Small intestine (tissue), 7 donors: Measurements from ENCODE around the gene FKBP5. TPM values are rescaled to one million over a fixed set of nuclear protein-coding genes. Genes with fewer than 3 reads are reported as not detected.

Experiments
- DNase-seq, 2 donors: peaks; one replicate each; pipeline versions ENCODE4 v3.0.0 to v3.0.0-alpha.2; 2013
- FAIRE-seq: peaks from 2 replicates; lab custom pipeline; 2012; peaks lifted over from hg19 to GRCh38; lab: Jason Lieb, UNC
- H3K27ac ChIP-seq, 3 donors: one replicate each; pipeline ENCODE4 v1.5.1; 2013; ENCODE audit warnings: low read length in 2 of 3, mild to moderate bottlenecking in 2 of 3, control low read depth in 1 of 3, inconsistent platforms in 1 of 3, low read depth in 1 of 3, moderate library complexity in 1 of 3
- H3K27me3 ChIP-seq, 3 donors: one replicate each; pipeline ENCODE4 v1.6.1; 2013; ENCODE audit warnings: low read length in 3 of 3, inconsistent platforms in 1 of 3; ENCODE audit not compliant: control insufficient read depth in 3 of 3, insufficient read depth in 3 of 3
- H3K36me3 ChIP-seq, 3 donors: one replicate each; pipeline ENCODE4 v1.6.1; 2013; ENCODE audit warnings: low read length in 3 of 3, inconsistent platforms in 1 of 3, low read depth in 1 of 3, mild to moderate bottlenecking in 1 of 3, moderate library complexity in 1 of 3; ENCODE audit not compliant: control insufficient read depth in 3 of 3, insufficient read depth in 2 of 3
- H3K4me1 ChIP-seq, 3 donors: one replicate each; pipeline ENCODE4 v1.6.1; 2013; ENCODE audit warnings: low read length in 2 of 3, inconsistent platforms in 1 of 3, low read depth in 1 of 3, mild to moderate bottlenecking in 1 of 3, moderate library complexity in 1 of 3; ENCODE audit not compliant: control insufficient read depth in 3 of 3, insufficient read depth in 2 of 3
- H3K4me3 ChIP-seq, 3 donors: one replicate each; pipeline ENCODE4 v1.5.1; 2013; ENCODE audit warnings: low read length in 3 of 3, control low read depth in 1 of 3, inconsistent platforms in 1 of 3, low read depth in 1 of 3, mild to moderate bottlenecking in 1 of 3, moderate library complexity in 1 of 3
- H3K9me3 ChIP-seq, 2 donors: one replicate each; pipeline ENCODE4 v1.6.1; 2013; ENCODE audit warnings: low read depth in 1 of 2, low read length in 1 of 2; ENCODE audit not compliant: control insufficient read depth in 2 of 2, insufficient read depth in 1 of 2
- WGBS, 3 donors: extraction: QIAGEN DNeasy Blood & Tissue Kit; methylation state at CpG; one replicate each; pipeline ENCODE4 v1.1.7; 2013; 5-methylcytosine and 5-hydroxymethylcytosine counted together
- polyA plus RNA-seq, 4 donors: library from polyadenylated mRNA; stranded (reverse) in 3 of 4; unstranded in 1 of 4; fragments of 200-250 nt in 3 of 4; fragments of 120-200 nt in 1 of 4; gene quantifications; one replicate each; pipeline versions ENCODE4 v1.2.1 to v1.2.3, GENCODE V29; 2013
- donor health status: healthy with polysubstance abuse.
- donor health status: control.
- donor health status: control.
- donor health status: Bipolar disorder and iron deficiency.
- donor health status: healthy.

FKBP5 gene
- polyA plus RNA-seq, 4 donors: 8.7 to 150 (median 88.9) TPM

- Histone ChIP-seq H3K9me3 (no peaks in the 10 kb centered on the region), H3K4me1 (peaks cover 0 to 7% (median 0%) of the 10 kb centered on the region in 3 donors), H3K27me3 (no peaks in the 10 kb centered on the region), H3K27ac (no peak overlapping the region), H3K4me3 (no peak overlapping the region), H3K36me3 (peaks cover 3 to 43% (median 11%) of the 10 kb centered on the region in 3 donors)
- DNase-seq (no peak), FAIRE-seq (no peak)
- 86 to 91% (median 88%) methylated on average over 6 of the region's 6 CpGs for WGBS, 3 donors
Measured at GRCh38 chr6:35594503-35595186, 94.1 kb downstream of the FKBP5 start.

GRCh38 chr6:35592178-35592577 lies 96.5 kb downstream of the FKBP5 start:
- Histone ChIP-seq H3K27ac (no peak overlapping the region), H3K27me3 (no peaks in the 10 kb centered on the region), H3K9me3 (no peaks in the 10 kb centered on the region), H3K4me1 (peaks cover 0 to 7% (median 0%) of the 10 kb centered on the region in 3 donors), H3K4me3 (no peak overlapping the region), H3K36me3 (peaks cover 7 to 53% (median 11%) of the 10 kb centered on the region in 3 donors)
- FAIRE-seq: no peak
- 84 to 96% (median 92%) methylated on average over 3 of the region's 3 CpGs for WGBS, 3 donors
- no peak for DNase-seq

DNA sequence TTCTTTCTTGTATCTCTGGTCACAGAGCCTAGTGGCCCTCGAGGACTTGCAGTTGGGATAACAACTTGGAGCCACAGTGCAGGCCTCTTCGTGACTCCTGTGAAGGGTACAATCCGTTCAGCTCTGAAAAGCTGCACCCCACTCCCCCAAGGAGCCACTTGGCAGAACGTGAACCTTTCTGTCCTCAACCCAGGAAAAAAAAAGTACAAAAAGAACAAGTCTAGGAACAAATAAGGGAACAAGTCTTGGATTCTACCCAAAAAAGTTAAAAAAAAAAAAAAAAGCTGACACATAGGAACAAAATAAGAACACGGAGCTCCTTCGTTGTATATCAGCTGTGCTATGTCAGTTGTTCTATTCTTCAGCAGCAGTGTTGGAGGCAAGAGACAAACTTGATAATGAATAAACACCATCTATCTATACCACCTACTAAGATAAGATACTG lies 98.1 kb downstream of the FKBP5 start:
- WGBS, 3 donors: 61 to 89% (median 88%) methylated on average over 6 of the region's 6 CpGs
- H3K9me3 ChIP-seq: no peaks in the 10 kb centered on the region
- peaks cover 7 to 45% (median 11%) of the 10 kb centered on the region in 3 donors for H3K36me3 ChIP-seq
- H3K27ac ChIP-seq: peak overlapping the region in 1 of 3 donors; percentile 78
- no peaks in the 10 kb centered on the region for H3K27me3 ChIP-seq
- FAIRE-seq (no peak), DNase-seq (no peak)
- H3K4me1 ChIP-seq: peaks cover 0 to 7% (median 0%) of the 10 kb centered on the region in 3 donors
- H3K4me3 ChIP-seq: no peak overlapping the region

DNA sequence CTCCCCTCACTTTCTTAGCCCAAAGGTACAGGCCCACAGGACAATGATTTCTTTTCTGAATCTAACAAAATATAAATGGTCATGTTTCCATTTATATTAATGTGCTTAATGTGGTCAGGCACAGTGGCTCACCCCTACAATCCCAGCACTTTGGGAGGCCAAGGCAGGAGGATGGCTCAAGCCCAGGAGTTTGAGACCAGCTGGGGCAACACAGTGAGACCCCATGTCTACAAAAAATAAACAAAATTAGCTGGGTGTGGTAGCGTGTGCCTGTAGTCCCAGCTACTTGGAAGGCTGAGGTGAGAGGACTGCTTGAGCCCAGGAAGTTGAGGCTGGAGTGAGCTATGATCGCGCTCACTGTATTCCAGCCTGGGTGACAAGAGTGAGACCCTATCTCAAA lies 98.8 kb downstream of the FKBP5 start:
- Histone ChIP-seq H3K4me1 (peaks cover 0 to 7% (median 0%) of the 10 kb centered on the region in 3 donors), H3K27ac (peak overlapping the region in 1 of 3 donors; percentile 78), H3K27me3 (no peaks in the 10 kb centered on the region), H3K36me3 (peaks cover 7 to 44% (median 11%) of the 10 kb centered on the region in 3 donors), H3K9me3 (no peaks in the 10 kb centered on the region), H3K4me3 (no peak overlapping the region)
- no peak for DNase-seq
- FAIRE-seq: no peak
- WGBS, 3 donors: 96 to 100% (median 97%) methylated on average over 3 of the region's 3 CpGs

DNA sequence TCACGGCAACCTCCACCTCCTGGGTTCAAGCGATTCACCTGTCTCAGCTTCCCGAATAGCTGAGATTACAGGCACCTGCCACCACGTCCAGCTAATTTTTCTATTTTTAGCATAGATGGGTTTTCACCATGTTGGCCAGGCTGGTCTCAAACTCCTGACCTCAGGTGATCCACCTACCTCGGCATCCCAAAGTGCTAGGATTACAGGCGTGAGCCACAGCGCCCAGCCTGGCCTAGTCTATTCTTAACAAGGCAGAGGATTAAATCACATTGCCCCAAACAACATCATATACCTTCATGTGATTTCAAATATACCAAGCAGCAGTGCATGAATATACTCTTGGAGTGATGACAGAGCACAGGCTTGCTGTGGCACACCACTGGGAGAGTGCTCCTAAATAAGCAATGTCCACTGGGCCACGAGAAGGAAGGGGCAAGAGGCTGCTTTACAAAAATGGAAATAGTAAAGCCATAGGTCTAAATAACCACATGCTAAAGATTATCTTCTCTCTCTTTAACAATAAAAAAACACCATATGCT lies 99.4 kb downstream of the FKBP5 start:
- WGBS, 3 donors: 97 to 99% (median 98%) methylated on average over 8 of the region's 8 CpGs
- Histone ChIP-seq H3K27ac (no peak overlapping the region), H3K4me1 (peaks cover 0 to 7% (median 0%) of the 10 kb centered on the region in 3 donors), H3K4me3 (no peak overlapping the region), H3K9me3 (no peaks in the 10 kb centered on the region), H3K27me3 (no peaks in the 10 kb centered on the region), H3K36me3 (peaks cover 7 to 40% (median 9%) of the 10 kb centered on the region in 3 donors)
- DNase-seq (no peak), FAIRE-seq (no peak)

DNA sequence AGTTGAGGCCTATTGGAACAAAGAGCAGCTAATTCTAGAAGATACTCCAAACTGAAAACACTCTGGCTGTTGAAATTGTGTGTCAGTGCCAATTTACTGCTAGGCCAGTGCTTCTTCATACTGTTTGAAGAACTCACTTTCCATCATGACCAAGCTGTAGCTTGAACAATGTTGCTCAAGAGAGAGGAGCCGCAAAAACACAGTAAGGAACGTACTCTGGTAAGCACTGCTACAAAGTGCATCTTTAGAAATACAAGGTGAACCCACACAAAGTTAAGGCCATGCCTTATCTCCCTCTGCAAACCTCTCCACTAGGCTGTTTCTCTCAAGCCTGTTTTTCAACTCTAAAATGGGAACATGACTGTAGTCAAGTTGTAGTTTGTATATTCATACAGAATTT lies 101.5 kb downstream of the FKBP5 start:
- Histone ChIP-seq H3K4me1 (peaks cover 0 to 7% (median 0%) of the 10 kb centered on the region in 3 donors), H3K4me3 (no peak overlapping the region), H3K27me3 (no peaks in the 10 kb centered on the region), H3K36me3 (peaks cover 7 to 36% (median 8%) of the 10 kb centered on the region in 3 donors), H3K9me3 (no peaks in the 10 kb centered on the region), H3K27ac (no peak overlapping the region)
- FAIRE-seq: no peak
- WGBS, 3 donors: 87 to 97% (median 96%) methylated on average over 2 of the region's 2 CpGs
- no peak for DNase-seq

DNA sequence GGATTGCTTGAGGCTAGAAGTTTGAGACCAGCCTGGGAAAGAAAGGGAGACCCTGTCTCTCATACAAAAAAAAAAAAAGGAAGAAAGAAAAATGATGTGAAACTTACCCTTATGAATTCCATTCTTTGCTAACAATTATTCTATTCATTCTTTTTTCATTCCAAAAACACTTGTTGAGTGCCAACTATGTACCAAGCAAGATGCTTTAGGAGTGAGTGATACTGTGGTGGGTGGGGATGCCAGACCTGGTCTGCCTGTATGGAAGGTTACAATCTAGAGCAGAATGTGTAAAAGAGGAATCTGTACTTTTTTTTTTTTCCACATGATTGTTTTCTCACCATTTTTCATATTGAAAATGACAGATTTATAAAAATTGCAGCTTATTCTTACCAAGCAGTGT lies 102.2 kb downstream of the FKBP5 start:
- no peak for DNase-seq
- Histone ChIP-seq H3K4me1 (peaks cover 0 to 7% (median 0%) of the 10 kb centered on the region in 3 donors), H3K9me3 (no peaks in the 10 kb centered on the region), H3K4me3 (no peak overlapping the region), H3K27me3 (no peaks in the 10 kb centered on the region), H3K27ac (no peak overlapping the region), H3K36me3 (peaks cover 7 to 31% (median 9%) of the 10 kb centered on the region in 3 donors)
- FAIRE-seq: no peak

GRCh38 chr6:35585658-35586057 lies 103.1 kb downstream of the FKBP5 start:
- no peak overlapping the region for H3K27ac ChIP-seq

More at GRCh38 chr6:35585658-35586057, 103.1 kb downstream of the FKBP5 start:
- Histone ChIP-seq H3K27me3 (no peaks in the 10 kb centered on the region), H3K36me3 (peaks cover 7 to 32% (median 9%) of the 10 kb centered on the region in 3 donors), H3K4me3 (no peak overlapping the region), H3K9me3 (no peaks in the 10 kb centered on the region), H3K4me1 (no peaks in the 10 kb centered on the region)
- DNase-seq (no peak), FAIRE-seq (no peak)
